Activated CD4-positive, CD25-positive, alpha-beta regulatory T cell (primary cell): Measurements from ENCODE around the gene XYLB.
"Not testable (repeated sequence)": the region's sequence is repeated elsewhere in the genome, so short reads cannot be mapped to it uniquely, and the experiment has no call there.

Source experiments
- DNase-seq, 4 experiments: peaks; one replicate each; lab custom pipeline; 2025; lab: John Stamatoyannopoulos, UW

Gene XYLB

DNA sequence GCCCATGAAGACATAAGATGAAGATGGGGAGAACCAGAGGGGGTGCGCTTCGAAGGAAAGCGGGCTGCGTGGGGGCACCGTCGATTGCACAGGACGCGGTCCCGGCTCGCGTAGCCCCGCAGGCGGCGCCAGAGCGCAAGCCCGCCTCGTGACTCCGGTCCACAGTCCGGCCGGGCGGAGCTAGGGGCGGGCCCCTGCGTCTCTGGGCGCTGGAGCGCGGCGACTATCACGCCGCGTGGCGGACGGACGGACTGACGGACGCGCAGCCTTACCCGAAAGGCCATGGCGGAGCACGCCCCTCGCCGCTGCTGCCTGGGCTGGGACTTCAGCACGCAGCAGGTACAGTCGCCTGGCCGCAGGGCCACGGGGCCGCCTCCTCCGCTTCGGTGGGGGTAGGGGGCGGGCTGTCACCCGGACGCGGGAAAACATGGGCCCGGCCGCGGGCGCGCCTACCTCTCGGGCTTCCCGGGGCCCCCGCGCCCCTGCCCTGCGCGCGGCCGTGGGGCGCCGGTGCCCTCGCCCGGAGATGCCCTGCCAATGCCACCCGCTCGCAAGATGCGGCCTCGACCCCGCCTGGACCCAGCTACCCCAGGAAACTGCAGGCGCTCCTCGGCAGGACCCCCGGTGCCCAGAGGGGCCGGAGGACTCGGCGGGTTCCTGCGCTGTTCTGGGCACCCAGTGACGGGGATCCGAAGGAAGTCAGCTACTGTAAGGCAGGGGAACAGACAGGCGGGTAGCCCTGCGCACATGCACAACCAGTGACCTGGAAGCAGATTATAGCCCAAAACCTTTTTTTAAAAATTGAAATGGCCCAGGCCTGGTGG lies at the start of gene XYLB:
Gene XYLB (plus strand): TSS at position 199 of the 824 bp plus-strand sequence. CDS start 84 bp downstream, at position 283.
- peak; percentile 51 to 56 (median 52) for DNase-seq

DNA sequence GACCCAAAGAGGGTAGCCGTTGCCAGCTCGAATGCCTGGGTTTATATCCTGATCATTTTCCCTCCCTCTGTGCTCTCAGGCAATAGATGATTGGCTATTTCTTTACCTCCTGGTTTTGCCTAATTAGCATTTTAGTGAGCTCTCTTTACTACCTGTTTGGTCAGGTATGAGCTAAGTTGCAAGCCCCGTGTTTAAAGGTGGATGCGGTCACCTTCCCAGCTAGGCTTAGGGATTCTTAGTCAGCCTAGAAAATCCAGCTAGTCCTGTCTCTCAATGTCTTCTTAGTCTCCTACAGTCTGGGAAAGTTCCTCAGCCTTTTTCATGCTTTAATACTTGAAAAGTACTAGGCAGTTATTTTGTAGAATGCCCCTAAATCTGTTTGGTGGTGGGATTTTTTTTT lies 49.5 kb upstream of the XYLB start:
- DNase-seq: not testable (repeated sequence)

- DNase-seq: no peak
These were observed 49.0 kb upstream of the XYLB start for GRCh38 chr3:38297537-38297936.

DNA sequence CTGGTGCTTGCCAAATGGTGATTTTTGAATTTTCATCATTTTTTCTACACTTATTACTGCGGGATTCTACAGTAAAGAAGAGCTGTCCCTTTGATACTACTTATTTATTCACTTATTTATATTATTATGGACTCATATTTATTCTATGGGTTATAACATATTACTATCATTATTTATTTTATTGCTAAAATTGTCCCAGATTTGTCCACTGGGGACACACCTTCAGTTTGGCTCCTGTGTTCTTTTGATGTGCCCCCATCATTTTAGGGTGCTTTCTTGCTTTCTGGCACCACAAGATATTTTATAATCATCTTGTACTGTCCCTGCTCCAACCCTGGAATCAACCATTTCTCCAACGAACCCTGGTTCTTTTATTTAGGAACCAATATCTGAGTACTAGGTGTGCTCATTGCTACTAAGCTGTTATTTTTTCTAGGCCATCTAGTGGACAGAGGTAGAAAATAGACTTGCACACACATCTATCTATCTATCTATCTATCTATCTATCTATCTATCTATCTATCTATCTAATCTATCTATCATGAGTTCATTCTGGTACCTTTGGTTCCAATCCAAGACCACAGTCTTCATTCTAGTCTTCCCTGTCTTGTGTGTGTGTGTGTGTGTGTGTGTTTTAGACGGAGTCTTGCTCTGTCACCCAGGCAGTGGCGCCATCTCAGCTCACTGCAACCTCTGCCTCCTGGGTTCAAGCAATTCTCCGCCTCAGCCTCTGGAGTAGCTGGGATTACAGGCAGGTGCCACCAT lies 48.5 kb upstream of the XYLB start:
- DNase-seq: no peak

GRCh38 chr3:38306941-38307340 lies 39.6 kb upstream of the XYLB start:
- no peak for DNase-seq

DNA sequence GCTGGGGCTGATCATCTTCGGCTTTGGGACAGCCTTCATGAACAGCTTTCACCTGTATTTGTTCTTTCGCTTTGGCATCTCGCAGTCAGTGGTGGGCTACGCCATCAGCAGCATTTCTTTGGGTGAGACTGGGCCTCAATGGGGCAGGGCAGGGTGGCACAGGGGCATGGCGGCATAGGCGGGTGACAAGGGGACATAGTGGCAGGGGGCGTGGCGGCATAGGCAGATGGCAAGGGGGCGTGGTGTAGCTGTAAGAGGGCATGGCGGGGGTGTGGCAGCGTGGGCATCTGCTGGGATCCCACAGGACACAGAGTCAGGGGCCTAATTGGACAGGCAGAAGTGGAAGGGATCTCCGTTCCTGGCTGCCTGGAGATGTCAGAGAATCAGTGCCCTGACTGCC lies 39.0 kb upstream of the XYLB start:
- DNase-seq: no peak

DNA sequence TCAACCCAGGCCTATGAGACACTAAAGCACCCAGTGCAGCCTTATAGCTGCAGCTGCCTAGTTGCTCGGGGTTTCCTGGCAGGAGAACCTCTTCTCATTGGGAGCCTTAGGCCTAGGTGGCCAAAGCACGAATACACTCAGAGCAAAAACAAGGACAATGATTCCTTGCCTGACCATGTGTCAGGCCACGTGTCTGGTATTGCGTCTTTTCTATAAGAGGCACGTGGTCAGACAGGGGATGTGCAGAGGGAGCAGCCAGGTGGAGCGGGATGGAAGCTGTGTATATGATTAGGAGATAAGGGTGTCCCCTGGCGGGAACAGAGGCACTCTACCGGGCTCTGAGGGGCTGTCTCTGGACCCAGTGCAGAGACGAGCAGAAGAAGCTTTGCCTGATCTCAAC lies 38.1 kb upstream of the XYLB start:
- no peak for DNase-seq

DNA sequence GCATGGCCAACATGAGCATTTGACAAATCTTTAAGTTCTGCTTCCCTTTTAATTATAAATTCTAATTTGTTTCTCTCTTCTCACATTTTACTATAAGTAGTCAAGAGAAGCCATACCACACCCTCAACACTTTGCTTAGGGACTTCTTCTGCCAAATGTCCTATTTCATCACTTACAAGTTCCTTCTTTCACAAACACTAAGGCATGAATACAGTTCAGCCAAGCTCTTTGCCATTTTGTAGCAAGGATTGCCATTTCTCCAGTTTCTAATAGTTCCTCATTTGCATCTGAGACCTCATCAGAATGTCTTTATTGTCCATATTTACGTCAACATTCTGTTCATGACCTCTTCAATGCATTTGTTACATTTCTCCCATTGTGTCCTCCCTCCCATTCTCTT lies 35.1 kb upstream of the XYLB start:
- no peak for DNase-seq

DNA sequence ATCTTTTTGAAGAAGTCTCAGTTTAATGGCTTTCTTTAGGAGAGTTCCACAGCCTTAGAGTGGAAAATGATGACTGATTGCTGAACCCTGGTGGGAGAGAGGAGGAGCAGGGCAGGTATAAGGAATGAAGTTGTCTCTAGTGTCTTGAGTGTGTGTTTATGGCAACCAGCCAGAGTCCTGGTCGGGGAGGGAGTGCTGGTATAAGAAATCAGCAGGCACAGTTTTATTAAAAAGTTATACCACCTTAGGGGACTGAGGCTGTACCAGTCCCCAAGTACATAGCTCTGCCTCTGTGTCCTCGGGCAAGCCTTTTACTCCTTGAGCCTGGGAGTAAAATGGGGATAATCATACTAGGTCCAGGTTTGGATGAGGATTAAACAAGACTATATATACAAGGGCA lies 34.6 kb upstream of the XYLB start:
- no peak for DNase-seq

GRCh38 chr3:38312356-38312755 lies 34.2 kb upstream of the XYLB start:
- no peak for DNase-seq

- DNase-seq: no peak
These were observed 33.3 kb upstream of the XYLB start for GRCh38 chr3:38313263-38313662.

GRCh38 chr3:38313695-38314094 lies 32.9 kb upstream of the XYLB start:
- DNase-seq: no peak

- no peak for DNase-seq
These were observed 32.3 kb upstream of the XYLB start for GRCh38 chr3:38314112-38314763.

- no peak for DNase-seq
These were observed 31.7 kb upstream of the XYLB start for GRCh38 chr3:38314764-38315487.

DNA sequence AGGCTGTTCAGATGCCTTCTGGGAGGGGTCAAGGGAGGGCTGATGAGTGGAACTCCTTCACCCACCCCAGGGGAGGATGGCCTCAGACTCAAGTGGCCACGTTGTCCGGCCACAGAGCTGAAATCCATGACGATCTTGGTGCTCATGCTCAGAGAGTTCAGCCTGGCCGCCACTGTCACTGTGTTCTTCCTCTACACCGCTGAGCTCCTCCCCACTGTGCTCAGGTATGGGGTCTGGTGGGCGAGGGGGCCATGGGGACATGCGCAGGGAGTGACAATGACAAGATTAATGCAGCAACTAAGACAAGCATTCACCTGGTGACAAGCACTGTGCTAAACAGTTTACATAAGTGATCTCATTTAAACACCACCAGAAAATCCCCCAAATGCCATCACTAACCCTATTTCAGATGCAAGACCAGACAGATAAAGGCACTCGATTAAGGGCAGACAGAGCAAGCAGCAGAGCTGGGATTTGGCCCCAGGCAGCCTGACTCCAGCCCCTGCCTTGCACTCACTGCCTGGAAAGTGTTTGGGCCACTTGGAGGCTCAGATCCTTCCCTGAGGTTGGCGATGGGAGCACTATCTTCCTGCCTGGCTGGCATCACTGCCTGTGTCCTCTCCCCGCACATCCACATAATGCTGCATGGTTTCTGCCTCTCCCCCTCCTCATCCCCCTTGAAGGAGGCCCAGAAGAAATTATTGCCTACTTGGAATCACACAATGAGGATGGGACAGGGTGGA lies 30.9 kb upstream of the XYLB start:
- DNase-seq: no peak

DNA sequence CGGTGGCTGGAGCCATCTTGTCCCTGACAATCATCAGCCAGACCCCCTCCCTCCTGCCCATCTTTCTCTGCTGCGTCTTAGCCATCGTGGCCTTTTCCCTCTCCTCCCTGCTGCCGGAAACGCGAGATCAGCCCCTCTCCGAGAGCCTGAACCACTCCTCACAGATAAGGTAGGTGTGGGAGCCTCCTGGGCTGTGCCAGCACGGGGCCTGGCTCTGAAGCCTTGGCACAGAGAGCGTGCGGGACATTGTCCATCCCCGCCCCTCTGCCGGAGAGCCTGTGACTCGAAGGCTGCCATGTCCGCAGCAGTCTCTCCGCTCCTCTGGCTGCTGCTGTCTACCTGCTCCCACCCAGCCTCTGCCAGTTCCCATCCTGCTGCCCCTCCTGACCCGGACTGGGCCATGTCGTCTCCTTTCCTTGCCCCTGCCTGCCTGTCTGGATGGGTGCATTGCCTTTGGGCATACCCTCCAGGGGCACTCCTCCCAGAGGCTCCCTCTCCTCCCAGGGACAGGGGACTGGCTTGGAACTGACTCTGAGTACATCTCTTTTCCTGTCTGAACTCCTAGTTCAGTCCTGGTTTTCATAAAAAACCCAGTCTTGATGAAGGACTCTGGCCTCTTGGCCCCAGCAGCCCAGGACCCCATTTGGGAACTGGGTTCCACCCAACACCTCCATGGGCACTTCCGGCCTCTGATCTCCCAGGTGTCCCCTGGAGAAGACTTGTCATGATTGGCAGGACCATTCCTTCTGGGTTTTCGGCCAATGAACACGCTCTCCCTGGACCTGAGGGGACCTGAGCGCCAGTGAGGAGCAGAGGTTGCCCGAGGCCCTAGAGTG lies 30.0 kb upstream of the XYLB start:
- DNase-seq: no peak

DNA sequence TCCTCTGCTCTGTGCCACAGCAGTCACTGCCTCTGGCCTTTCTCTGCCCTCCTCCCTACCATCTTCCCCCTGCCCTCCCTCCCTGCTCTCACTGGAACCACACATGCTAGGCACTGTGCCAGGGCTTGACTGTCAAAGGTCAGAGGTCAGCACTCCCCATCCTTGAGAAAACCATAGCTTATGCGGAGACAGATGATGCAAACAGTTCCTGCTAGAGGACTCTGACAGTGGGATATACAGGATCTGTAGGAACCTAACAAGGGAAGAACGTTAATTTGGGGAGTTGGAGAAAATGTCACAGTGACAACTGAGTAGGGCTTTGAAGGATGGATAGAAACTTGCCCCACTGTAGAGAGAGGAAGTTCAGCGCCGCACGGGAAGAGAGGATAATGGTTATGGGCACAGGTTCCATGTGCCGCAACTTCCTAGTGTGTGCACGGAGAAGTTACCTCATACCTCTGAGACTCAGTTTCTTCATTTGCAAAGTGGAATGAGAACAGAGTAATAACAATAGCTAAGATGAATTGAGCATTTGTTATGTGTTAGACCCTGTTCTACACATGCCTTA lies 29.3 kb upstream of the XYLB start:
- DNase-seq: no peak

GRCh38 chr3:38318766-38319671 lies 27.6 kb upstream of the XYLB start:
- no peak for DNase-seq

DNA sequence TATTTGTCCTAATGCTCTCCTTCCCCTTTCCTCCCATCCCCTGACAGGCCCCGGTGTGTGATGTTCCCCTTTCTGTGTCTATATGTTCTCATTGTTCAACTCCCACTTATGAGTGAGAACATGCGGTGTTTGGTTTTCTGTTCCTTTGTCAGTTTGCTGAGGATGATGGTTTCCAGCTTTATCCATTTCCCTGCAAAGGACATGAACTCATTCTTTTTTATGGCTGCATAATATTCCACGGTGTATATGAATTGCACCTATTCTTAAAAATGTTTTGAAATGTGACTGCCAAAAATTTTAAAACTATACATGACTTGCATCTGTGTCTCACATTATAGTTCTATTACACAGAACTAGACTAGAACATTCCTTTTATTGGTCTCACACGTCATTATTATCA lies 25.9 kb upstream of the XYLB start:
- DNase-seq: not testable (repeated sequence)
